GM12873 (cell line): ENCODE results near the gene OR10C1.

ENCODE experiments used
- CTCF ChIP-seq: IDR thresholded peaks from 2 replicates; pipeline ENCODE4 v1.5.1; 2012; ENCODE audit warnings: low read depth, mild to moderate bottlenecking, moderate library complexity, low read length, control low read depth; ENCODE audit not compliant: insufficient read depth; ENCODE audit errors: missing control alignments

Gene OR10C1, protein sequence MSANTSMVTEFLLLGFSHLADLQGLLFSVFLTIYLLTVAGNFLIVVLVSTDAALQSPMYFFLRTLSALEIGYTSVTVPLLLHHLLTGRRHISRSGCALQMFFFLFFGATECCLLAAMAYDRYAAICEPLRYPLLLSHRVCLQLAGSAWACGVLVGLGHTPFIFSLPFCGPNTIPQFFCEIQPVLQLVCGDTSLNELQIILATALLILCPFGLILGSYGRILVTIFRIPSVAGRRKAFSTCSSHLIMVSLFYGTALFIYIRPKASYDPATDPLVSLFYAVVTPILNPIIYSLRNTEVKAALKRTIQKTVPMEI

GRCh38 chr6:29439006-29439405 is at the start of gene OR10C1:
TSS of gene OR10C1 (plus strand) at chr6:29439306. CDS start at chr6:29440016, 710 bp downstream.
- no peak for TF ChIP-seq CTCF

- TF ChIP-seq CTCF = no peak
Measured at GRCh38 chr6:29395331-29395730, 43.8 kb upstream of the OR10C1 start, which contains the start of gene OR12D2. TSS of gene OR12D2 (plus strand) at chr6:29395631. CDS start at chr6:29396700, 1,069 bp downstream.

DNA sequence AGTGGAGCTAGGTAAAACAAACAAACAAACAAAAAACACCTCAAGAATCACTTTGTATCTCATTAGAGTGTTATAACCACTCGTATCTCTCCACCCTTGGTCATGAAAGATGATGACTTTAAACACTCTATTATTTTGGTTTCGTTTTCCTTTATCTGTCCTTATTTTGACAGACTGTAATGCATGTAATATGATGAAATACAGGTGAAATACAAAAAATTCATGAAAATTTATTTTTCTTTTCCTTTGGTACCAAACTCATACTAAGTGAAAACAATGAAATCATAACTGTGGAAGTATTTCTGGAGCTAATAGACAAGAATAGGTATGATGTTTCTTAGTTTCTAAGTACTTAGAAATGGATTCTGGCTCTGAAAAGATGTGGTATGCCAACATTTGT is 39.6 kb upstream of the OR10C1 start:
- no peak for TF ChIP-seq CTCF

GRCh38 chr6:29403801-29404200 is 35.3 kb upstream of the OR10C1 start:
- TF ChIP-seq CTCF = no peak

DNA sequence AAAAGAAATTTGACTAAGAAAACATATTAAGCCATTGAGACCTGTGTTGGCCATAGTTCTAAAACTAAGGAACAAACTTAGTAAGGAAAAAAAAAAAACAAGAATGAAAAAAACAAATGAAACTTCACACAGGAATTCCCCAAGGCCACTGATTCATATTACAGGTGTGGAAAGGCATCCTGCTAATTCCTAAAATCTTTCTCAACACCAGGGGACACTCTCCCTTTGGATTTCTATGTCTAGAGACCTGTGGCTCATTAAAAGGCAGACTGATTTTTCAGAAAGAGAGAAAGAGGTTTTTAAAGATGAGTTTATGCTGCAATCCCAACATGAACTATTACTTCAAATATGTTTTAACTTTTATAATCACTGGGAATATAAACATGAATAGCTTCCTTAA is 24.5 kb upstream of the OR10C1 start, which contains the start of gene OR12D1:
Gene OR12D1 (plus strand): TSS at position 341 of the 400 bp plus-strand sequence.
- TF ChIP-seq CTCF = no peak

GRCh38 chr6:29419516-29419915 is 19.6 kb upstream of the OR10C1 start:
- TF ChIP-seq CTCF = no peak

DNA sequence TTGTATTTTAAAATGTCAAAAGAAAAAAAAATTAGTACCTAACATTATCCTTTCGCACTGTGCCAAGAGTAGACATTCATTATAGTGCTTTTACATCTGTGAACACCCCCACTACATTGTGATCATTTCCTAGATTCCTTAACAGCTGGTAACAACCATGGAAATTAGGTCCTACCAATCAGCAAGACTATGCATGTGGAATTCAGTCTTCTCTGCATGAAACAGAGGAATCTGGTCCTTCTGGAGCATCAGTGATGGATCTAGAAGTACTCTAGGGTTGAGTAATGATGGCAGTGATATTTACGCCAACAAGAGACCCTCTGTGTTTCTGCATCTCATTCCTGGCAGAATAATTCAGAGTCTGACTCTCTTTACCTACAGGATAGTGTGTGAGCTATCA is 14.9 kb upstream of the OR10C1 start:
- no peak for TF ChIP-seq CTCF
